ENCODE results near the gene MTG2. TPM values are rescaled to one million over a fixed set of nuclear protein-coding genes. Genes with fewer than 3 reads are reported as not detected.

The MTG2 gene
- polyA plus RNA-seq, 1 donor (not counting 4 experiments of a cell fraction or from before 2014, with no cell fraction given), result 24.7 TPM

DNA sequence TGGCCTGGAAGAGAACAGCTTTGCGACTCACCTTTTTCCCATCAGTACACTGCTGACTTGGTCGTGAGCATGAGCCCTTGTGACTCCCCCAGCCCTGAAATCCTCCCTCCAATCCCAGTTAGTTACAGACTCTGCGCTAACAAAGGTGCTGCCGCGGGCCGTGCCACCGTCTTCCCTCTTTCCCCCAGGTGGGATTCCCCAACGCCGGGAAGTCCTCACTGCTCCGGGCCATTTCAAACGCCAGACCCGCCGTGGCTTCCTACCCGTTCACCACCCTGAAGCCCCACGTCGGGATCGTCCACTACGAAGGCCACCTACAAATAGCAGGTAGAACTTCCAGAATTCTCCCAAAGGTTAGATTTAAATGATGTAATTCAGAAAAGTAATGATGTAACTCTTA lies 16.1 kb downstream of the MTG2 start:
- H3K4me3 ChIP-seq (ENCODE audit: control insufficient read depth in 2 of 3, extremely low read depth in 1 of 3, insufficient read depth in 2 of 3, low read depth in 1 of 3, low read length in 3 of 3), result no peak overlapping the region
- no peaks in the 10 kb centered on the region for H3K4me1 ChIP-seq (ENCODE audit: control insufficient read depth, extremely low read depth, insufficient read depth, low read length)
- no peak overlapping the region for H2AFZ ChIP-seq (ENCODE audit: control insufficient read depth, low read length)
- dilution Hi-C loops (cut with MboI; ENCODE audit: extremely low pct_ligation_motif_present, low sequenced_read_pairs), result no loop called here
- H4K20me1 ChIP-seq (ENCODE audit: control insufficient read depth, extremely low read depth, insufficient read depth, low read length), result no peaks in the 10 kb centered on the region
- no peaks in the 10 kb centered on the region for H3K79me2 ChIP-seq (ENCODE audit: control insufficient read depth, insufficient read depth, low read length)
- H3K27ac ChIP-seq (ENCODE audit: control insufficient read depth, insufficient read depth, low read length), result no peak overlapping the region
- no peaks in the 10 kb centered on the region for H3K9me3 ChIP-seq (ENCODE audit: control insufficient read depth, low read depth, low read length)
- no peaks in the 10 kb centered on the region for H3K9me1 ChIP-seq (ENCODE audit: control insufficient read depth, extremely low read depth, insufficient read depth, low read length)
- no peak for FAIRE-seq
- TF ChIP-seq CTCF (optimal IDR thresholded peaks at IDR 0.05 in 1 of 3, IDR thresholded peaks at IDR 0.05 in 1 of 3, conservative IDR thresholded peaks at IDR 0.05 in 1 of 3; ENCODE audit: extremely low read depth in 1 of 3, insufficient read depth in 2 of 3, low read length in 3 of 3), result no peak
- TF ChIP-seq EZH2 (IDR thresholded peaks at IDR 0.05; ENCODE audit: low read length), result no peak
- H3K4me2 ChIP-seq (ENCODE audit: control insufficient read depth, extremely low read depth, insufficient read depth, low read depth, low read length), result no peak overlapping the region
- DNase-seq (ENCODE audit: low read depth, low spot score), result no peak
- H3K9ac ChIP-seq (ENCODE audit: control insufficient read depth, extremely low read depth, insufficient read depth, low read length), result no peak overlapping the region
- H3K36me3 ChIP-seq (ENCODE audit: control insufficient read depth in 2 of 2, extremely low read depth in 1 of 2, insufficient read depth in 2 of 2, low read length in 2 of 2), result peaks cover 29 to 40% of the 10 kb centered on the region in 2 experiments
- H3K27me3 ChIP-seq (ENCODE audit: control insufficient read depth, extremely low read depth, insufficient read depth, low read length), result no peaks in the 10 kb centered on the region

GRCh38 chr20:62200491-62201172 lies 17.8 kb downstream of the MTG2 start:
- H3K4me1 ChIP-seq (ENCODE audit: control insufficient read depth, extremely low read depth, insufficient read depth, low read length), result no peaks in the 10 kb centered on the region
- no peak overlapping the region for H3K4me2 ChIP-seq (ENCODE audit: control insufficient read depth, extremely low read depth, insufficient read depth, low read depth, low read length)
- no peak for DNase-seq (ENCODE audit: low read depth, low spot score)
- dilution Hi-C loops (cut with MboI; ENCODE audit: extremely low pct_ligation_motif_present, low sequenced_read_pairs), result no loop called here
- FAIRE-seq, result no peak
- peaks cover 29 to 34% of the 10 kb centered on the region in 2 experiments for H3K36me3 ChIP-seq (ENCODE audit: control insufficient read depth in 2 of 2, extremely low read depth in 1 of 2, insufficient read depth in 2 of 2, low read length in 2 of 2)
- H3K9ac ChIP-seq (ENCODE audit: control insufficient read depth, extremely low read depth, insufficient read depth, low read length), result no peak overlapping the region
- no peak overlapping the region for H2AFZ ChIP-seq (ENCODE audit: control insufficient read depth, low read length)
- no peaks in the 10 kb centered on the region for H3K27me3 ChIP-seq (ENCODE audit: control insufficient read depth, extremely low read depth, insufficient read depth, low read length)
- H3K4me3 ChIP-seq (ENCODE audit: control insufficient read depth in 2 of 3, extremely low read depth in 1 of 3, insufficient read depth in 2 of 3, low read depth in 1 of 3, low read length in 3 of 3), result no peak overlapping the region
- no peaks in the 10 kb centered on the region for H3K9me3 ChIP-seq (ENCODE audit: control insufficient read depth, low read depth, low read length)
- H3K79me2 ChIP-seq (ENCODE audit: control insufficient read depth, insufficient read depth, low read length), result no peaks in the 10 kb centered on the region
- no peak overlapping the region for H3K27ac ChIP-seq (ENCODE audit: control insufficient read depth, insufficient read depth, low read length)
- TF ChIP-seq CTCF (optimal IDR thresholded peaks at IDR 0.05 in 1 of 3, IDR thresholded peaks at IDR 0.05 in 1 of 3, conservative IDR thresholded peaks at IDR 0.05 in 1 of 3; ENCODE audit: extremely low read depth in 1 of 3, insufficient read depth in 2 of 3, low read length in 3 of 3), result no peak
- no peak for TF ChIP-seq EZH2 (IDR thresholded peaks at IDR 0.05; ENCODE audit: low read length)
- H4K20me1 ChIP-seq (ENCODE audit: control insufficient read depth, extremely low read depth, insufficient read depth, low read length), result no peaks in the 10 kb centered on the region
- no peaks in the 10 kb centered on the region for H3K9me1 ChIP-seq (ENCODE audit: control insufficient read depth, extremely low read depth, insufficient read depth, low read length)

Measured in keratinocyte (primary cell).